OCI-M2 (cell line): ENCODE measurements around the gene EDIL3.

ENCODE experiments used
- DNase-seq: peaks from one replicate; lab custom pipeline; 2025; ENCODE audit not compliant: unreplicated experiment; lab: John Stamatoyannopoulos, UW

Gene EDIL3

DNA sequence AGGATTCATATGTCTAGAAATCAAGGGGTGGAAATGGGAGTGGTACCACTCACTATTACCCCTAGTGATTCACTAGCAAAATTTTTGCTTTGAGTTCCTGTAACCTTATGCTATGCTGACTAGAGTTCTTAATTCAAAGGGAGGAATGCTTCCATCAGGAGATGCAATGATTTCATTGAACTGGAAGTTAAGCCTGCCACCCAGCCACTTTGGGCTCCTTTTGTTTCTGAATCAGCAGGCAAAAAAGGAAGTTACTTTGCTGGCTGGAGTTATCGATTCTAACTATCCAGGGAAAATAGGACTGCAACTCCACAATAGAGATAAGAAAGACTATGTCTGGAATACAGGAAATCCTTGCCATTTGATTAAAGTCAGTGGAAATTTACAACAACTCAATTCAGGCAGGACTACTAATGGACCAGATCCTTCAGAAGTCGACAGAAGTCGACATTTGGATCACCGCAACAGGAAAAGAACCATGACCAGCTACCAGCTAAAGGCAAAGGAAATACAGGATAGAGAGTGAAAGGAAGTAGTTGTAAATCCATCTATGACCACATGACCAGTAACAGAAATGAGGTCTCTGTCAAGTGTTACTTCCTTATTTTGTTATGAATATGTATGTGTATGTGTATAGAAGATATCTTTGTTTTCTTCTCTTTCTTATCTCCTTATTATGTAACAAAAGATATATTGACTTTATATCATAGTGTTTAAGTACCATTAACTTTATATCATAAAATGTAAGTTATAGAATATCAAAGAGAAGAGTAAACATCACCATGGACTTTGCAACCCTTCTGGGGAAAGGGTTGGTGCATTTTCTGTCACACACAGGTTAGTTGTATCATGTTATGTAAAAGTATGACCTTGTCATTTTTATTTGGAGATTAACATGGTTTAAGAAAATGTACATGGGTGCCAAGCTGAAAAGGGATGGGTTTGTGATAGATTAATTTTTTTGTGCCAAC lies 465.3 kb downstream of the EDIL3 start:
- no peak for DNase-seq

- DNase-seq: no peak
These were observed 467.3 kb downstream of the EDIL3 start for GRCh38 chr5:83917261-83917908.

DNA sequence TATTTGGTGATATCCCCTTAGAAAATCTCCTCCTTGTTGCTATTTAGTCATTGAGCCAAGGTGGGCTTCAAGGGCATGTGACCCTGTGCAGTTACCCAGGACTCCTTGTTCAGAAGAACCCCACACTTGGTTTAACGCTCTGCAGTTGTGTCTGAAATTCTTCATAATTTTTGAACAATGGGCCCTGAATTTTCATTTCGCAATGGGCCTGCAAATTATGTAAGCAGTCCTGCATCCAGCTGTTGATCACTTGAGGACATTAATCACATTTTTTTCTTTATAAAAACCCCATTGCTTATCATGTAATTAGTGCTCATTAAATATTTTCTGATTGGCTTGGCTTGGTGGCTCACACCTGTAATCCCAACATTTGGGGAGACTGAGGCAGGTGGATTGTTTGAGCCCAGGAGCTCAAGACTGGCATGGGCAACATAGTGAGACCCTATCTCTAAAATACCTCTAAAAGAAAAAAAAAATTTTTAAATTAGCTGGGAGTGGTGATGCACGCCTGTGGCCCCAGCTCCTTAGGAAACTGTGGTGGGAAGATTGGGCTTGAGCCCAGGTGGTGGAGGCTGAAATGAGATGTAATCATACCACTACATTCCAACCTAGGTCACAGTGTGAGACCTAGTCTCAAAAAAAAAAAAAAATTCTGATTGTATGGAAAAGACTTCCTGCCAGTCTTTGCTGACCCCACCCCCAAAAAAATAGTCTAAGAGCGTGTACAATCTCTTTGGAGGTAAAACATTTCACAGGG lies 469.8 kb downstream of the EDIL3 start:
- no peak for DNase-seq

GRCh38 chr5:83914199-83914598 lies 470.5 kb downstream of the EDIL3 start:
- no peak for DNase-seq

GRCh38 chr5:83913593-83913992 lies 471.1 kb downstream of the EDIL3 start:
- no peak for DNase-seq

DNA sequence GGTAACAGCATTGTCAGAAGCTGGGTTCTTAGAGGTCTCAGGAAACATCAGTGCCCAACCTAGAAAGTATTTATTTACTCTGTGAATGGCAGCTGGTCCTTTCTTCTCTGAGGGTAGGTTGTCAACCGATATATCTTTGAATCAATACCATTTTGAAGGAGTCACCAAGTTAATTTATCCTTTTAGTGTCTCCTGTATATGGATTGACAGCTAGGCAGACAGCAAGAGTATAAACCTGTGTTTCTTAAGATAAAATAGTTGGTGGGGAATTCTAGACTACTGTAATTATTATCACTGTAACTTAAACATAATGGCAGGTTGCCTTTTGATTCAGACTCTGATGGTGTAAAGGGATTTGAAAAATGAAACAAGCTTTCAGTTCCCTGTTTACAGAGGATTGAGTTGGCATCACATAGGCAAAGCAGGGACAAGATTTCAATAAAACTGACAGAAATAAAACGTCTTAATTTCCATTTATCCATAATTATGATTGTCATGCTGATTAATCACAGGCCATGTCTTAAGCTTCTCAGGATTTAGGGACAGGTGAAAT lies 473.2 kb downstream of the EDIL3 start:
- no peak for DNase-seq

DNA sequence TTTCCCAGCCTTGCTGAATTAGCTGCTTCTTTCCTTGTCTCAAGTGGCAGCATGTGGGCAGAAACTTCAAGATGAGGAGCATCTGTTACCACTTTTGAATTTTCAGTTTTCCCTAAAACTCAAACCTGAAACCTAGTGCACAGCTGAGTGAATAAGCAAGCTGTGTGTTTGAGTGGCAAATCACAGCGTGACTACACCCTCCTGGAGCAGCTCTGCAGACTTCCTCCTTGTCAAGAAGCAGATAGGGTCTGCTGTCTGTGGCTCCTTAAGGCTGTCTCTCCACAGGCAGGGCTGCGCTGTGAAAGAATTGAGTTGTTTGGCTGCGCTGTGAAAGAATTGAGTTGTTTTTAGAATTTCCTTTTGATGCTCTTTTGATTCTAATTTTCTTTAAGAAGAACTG lies 484.4 kb downstream of the EDIL3 start:
- DNase-seq: no peak

DNA sequence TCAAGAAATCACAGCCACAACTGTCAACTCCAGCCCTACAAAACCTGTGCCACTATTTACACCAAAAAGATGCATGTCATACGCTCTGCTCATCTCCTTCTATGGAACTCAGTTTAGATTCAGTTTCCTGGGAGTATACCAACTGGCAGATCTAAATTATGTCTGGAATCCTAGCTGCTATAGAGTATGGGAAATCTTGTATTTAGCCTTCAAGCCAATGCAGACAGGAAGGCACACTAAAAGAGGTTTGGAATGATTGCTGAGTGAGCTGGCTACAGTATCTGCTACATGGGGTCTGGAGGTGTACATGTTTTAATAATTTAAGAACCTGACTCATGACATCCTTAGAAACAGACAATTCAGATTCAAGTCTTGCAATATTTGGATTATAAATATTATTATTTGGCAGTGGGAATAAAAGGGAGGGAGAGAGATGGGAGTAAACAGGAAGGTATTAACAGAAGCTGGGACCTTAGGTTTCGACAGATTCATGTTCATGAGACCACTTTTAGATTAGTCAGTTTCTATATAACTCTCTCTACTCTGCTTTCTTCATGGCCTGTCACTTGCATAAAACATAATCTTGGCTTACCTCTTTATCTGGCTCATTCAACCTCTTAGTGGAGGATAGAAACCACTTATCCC lies 485.2 kb downstream of the EDIL3 start:
- DNase-seq: no peak

- no peak for DNase-seq
These were observed 488.8 kb downstream of the EDIL3 start for GRCh38 chr5:83895860-83896259.

- no peak for DNase-seq
These were observed 493.4 kb downstream of the EDIL3 start for GRCh38 chr5:83891261-83891660.
